ENCODE measurements around the gene GAPVD1.
"Not testable (repeated sequence)": the region's sequence is repeated elsewhere in the genome, so short reads cannot be mapped to it uniquely, and the experiment has no call there.

The GAPVD1 gene

GRCh38 chr9:125376261-125377226 is 114.9 kb downstream of the GAPVD1 start:
- no peak for DNase-seq

- peak; percentile 1 for DNase-seq
Measured at GRCh38 chr9:125377584-125378250, 116.1 kb downstream of the GAPVD1 start.

- DNase-seq = no peak
Measured at GRCh38 chr9:125378778-125379177, 117.2 kb downstream of the GAPVD1 start.

GRCh38 chr9:125379208-125379607 is 117.6 kb downstream of the GAPVD1 start:
- no peak for DNase-seq

- DNase-seq = no peak
Measured at GRCh38 chr9:125380406-125380805, 118.8 kb downstream of the GAPVD1 start.

- DNase-seq = no peak
Measured at GRCh38 chr9:125387861-125388524, 126.4 kb downstream of the GAPVD1 start.

GRCh38 chr9:125388978-125389377 is 127.4 kb downstream of the GAPVD1 start:
- no peak for DNase-seq

GRCh38 chr9:125391704-125392103 is 130.1 kb downstream of the GAPVD1 start:
- DNase-seq = no peak

GRCh38 chr9:125393426-125393825 is 131.8 kb downstream of the GAPVD1 start:
- no peak for DNase-seq

- DNase-seq = no peak
Measured at GRCh38 chr9:125396799-125397198, 135.2 kb downstream of the GAPVD1 start.

- no peak for DNase-seq
Measured at GRCh38 chr9:125397736-125398135, 136.1 kb downstream of the GAPVD1 start.

- DNase-seq = no peak
Measured at GRCh38 chr9:125398243-125398642, 136.6 kb downstream of the GAPVD1 start.

GRCh38 chr9:125399165-125399564 is 137.5 kb downstream of the GAPVD1 start:
- DNase-seq = no peak

- DNase-seq = no peak
Measured at GRCh38 chr9:125399666-125400065, 138.0 kb downstream of the GAPVD1 start.

- DNase-seq = not testable (repeated sequence)
Measured at GRCh38 chr9:125400232-125400631, 138.6 kb downstream of the GAPVD1 start.

GRCh38 chr9:125400725-125401716 is 139.4 kb downstream of the GAPVD1 start:
- DNase-seq = no peak

- no peak for DNase-seq
Measured at GRCh38 chr9:125404733-125405132, 143.1 kb downstream of the GAPVD1 start.

- DNase-seq = no peak
Measured at GRCh38 chr9:125405938-125406809, 144.5 kb downstream of the GAPVD1 start.

GRCh38 chr9:125406810-125407087 is 145.1 kb downstream of the GAPVD1 start:
- no peak for DNase-seq

- no peak for DNase-seq
Measured at GRCh38 chr9:125407432-125407973, 145.9 kb downstream of the GAPVD1 start.
